Measurements from ENCODE around the gene NARS2.

The NARS2 gene

DNA sequence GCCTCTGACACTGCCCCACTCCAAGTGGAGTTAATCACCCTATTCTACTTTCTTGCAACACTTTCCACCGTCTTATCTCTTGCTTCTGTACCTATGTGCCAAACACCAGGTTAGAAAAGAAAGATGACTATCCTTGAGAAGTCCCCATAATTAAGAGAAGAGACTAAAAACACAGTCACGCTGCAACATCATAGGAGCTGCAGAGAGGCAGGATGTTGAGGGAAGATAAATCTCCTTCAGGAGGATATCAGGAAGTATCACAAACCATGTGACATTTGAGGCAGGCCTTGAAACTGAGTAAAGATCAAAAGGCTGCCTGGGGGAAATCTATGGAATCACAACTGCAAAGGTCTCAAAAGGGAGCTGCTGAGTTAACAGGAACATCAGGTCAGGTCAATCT lies 181.8 kb downstream of the NARS2 start:
- no peak overlapping the region for H3K4me3 ChIP-seq (ENCODE audit: low read length)
- H3K27ac ChIP-seq (ENCODE audit: low read depth, low read length): no peak overlapping the region
- no peaks in the 10 kb centered on the region for H3K4me1 ChIP-seq (ENCODE audit: control insufficient read depth, low read length)
- no peaks in the 10 kb centered on the region for H3K9me2 ChIP-seq (replicated peaks; ENCODE audit: control insufficient read depth, low read length)
- no peaks in the 10 kb centered on the region for H3K36me3 ChIP-seq (ENCODE audit: control insufficient read depth, low read length)
- TF ChIP-seq, protein P1, sequence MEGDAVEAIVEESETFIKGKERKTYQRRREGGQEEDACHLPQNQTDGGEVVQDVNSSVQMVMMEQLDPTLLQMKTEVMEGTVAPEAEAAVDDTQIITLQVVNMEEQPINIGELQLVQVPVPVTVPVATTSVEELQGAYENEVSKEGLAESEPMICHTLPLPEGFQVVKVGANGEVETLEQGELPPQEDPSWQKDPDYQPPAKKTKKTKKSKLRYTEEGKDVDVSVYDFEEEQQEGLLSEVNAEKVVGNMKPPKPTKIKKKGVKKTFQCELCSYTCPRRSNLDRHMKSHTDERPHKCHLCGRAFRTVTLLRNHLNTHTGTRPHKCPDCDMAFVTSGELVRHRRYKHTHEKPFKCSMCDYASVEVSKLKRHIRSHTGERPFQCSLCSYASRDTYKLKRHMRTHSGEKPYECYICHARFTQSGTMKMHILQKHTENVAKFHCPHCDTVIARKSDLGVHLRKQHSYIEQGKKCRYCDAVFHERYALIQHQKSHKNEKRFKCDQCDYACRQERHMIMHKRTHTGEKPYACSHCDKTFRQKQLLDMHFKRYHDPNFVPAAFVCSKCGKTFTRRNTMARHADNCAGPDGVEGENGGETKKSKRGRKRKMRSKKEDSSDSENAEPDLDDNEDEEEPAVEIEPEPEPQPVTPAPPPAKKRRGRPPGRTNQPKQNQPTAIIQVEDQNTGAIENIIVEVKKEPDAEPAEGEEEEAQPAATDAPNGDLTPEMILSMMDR (IDR thresholded peaks at IDR 0.05; ENCODE audit: low read depth, low read length, poor library complexity, severe bottlenecking): no peak
- TF ChIP-seq EZH2phosphoT487 (IDR thresholded peaks at IDR 0.05; ENCODE audit: borderline replicate concordance, low read length): no peak
- H3K27me3 ChIP-seq (ENCODE audit: control insufficient read depth, low read length): no peaks in the 10 kb centered on the region; the same call in 1 of the 2 replicates
- no peaks in the 10 kb centered on the region for H4K20me1 ChIP-seq (ENCODE audit: control insufficient read depth, insufficient read depth, low read depth, low read length)
- H3K79me2 ChIP-seq (ENCODE audit: control insufficient read depth, low read length): no peaks in the 10 kb centered on the region
- no peaks in the 10 kb centered on the region for H3F3A ChIP-seq (ENCODE audit: control insufficient read depth, insufficient read depth)
- no peak overlapping the region for H3K4me2 ChIP-seq (ENCODE audit: low read length)
- H3K9me3 ChIP-seq (ENCODE audit: control insufficient read depth, insufficient read depth, low read length): no peaks in the 10 kb centered on the region

DNA sequence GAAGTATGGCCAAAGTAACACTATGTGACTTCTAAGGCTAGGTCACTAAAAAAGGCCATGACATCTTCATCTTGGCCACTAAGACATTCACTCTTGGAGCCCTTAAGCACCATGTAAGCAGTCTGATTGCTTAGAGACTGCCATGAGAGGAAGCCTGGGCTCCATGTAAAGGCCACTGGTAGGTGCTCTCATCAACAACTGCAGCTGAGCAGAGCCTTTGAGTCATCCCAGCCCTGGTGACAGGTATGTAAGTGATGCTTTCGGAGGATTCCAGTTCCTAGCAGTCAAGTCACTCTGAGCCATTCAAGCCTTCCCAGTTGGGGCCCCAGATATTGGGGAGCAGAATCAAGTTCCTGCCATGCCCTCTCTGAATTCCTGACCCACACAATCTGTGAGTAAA lies 183.2 kb downstream of the NARS2 start:
- Histone ChIP-seq H3K4me3 (ENCODE audit: low read length) (no peak overlapping the region), H3K27me3 (ENCODE audit: control insufficient read depth, low read length) (no peaks in the 10 kb centered on the region; the same call in 1 of the 2 replicates), H4K20me1 (ENCODE audit: control insufficient read depth, insufficient read depth, low read depth, low read length) (no peaks in the 10 kb centered on the region), H3K36me3 (ENCODE audit: control insufficient read depth, low read length) (no peaks in the 10 kb centered on the region), H3K9me3 (ENCODE audit: control insufficient read depth, insufficient read depth, low read length) (no peaks in the 10 kb centered on the region), H3K4me2 (ENCODE audit: low read length) (no peak overlapping the region), H3K27ac (ENCODE audit: low read depth, low read length) (no peak overlapping the region), H3K4me1 (ENCODE audit: control insufficient read depth, low read length) (no peaks in the 10 kb centered on the region), H3K9me2 (replicated peaks; ENCODE audit: control insufficient read depth, low read length) (no peaks in the 10 kb centered on the region), H3K79me2 (ENCODE audit: control insufficient read depth, low read length) (no peaks in the 10 kb centered on the region), H3F3A (ENCODE audit: control insufficient read depth, insufficient read depth) (no peaks in the 10 kb centered on the region)
- no peak for TF ChIP-seq EZH2phosphoT487 (IDR thresholded peaks at IDR 0.05; ENCODE audit: borderline replicate concordance, low read length)
- TF ChIP-seq, protein P1 (IDR thresholded peaks at IDR 0.05; ENCODE audit: low read depth, low read length, poor library complexity, severe bottlenecking): no peak

DNA sequence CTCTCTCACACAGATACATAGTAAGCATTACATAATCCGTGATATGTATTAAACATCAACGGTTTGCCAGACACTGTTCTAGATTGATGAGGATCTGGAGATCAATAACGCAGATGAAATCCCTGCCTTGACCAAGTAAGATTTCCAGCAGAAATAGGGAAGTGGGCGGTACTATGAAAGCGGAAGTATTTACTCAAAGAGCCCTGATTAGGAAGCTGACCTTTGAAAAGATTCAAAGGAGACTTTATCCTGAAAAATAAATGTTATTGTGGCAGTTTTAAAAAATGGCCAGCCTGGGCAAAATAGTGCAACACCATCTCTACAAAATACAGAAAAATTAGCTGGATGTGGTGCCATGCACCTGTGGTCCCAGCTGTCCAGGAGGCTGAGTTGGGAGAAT lies 183.9 kb downstream of the NARS2 start:
- Histone ChIP-seq H3K9me3 (ENCODE audit: control insufficient read depth, insufficient read depth, low read length) (no peaks in the 10 kb centered on the region), H3K79me2 (ENCODE audit: control insufficient read depth, low read length) (no peaks in the 10 kb centered on the region), H3K9me2 (replicated peaks; ENCODE audit: control insufficient read depth, low read length) (no peaks in the 10 kb centered on the region), H3K27me3 (ENCODE audit: control insufficient read depth, low read length) (no peaks in the 10 kb centered on the region; the same call in 1 of the 2 replicates), H3K27ac (ENCODE audit: low read depth, low read length) (no peak overlapping the region), H3K36me3 (ENCODE audit: control insufficient read depth, low read length) (no peaks in the 10 kb centered on the region), H3F3A (ENCODE audit: control insufficient read depth, insufficient read depth) (no peaks in the 10 kb centered on the region), H3K4me2 (ENCODE audit: low read length) (no peak overlapping the region), H3K4me1 (ENCODE audit: control insufficient read depth, low read length) (no peaks in the 10 kb centered on the region), H3K4me3 (ENCODE audit: low read length) (no peak overlapping the region), H4K20me1 (ENCODE audit: control insufficient read depth, insufficient read depth, low read depth, low read length) (no peaks in the 10 kb centered on the region)
- TF ChIP-seq EZH2phosphoT487 (IDR thresholded peaks at IDR 0.05; ENCODE audit: borderline replicate concordance, low read length): no peak
- TF ChIP-seq, protein P1 (IDR thresholded peaks at IDR 0.05; ENCODE audit: low read depth, low read length, poor library complexity, severe bottlenecking): no peak
